PC-3 (cell line): ENCODE measurements around the gene CDK18. TPM values are rescaled to one million over a fixed set of nuclear protein-coding genes. Genes with fewer than 3 reads are reported as not detected.

Source experiments
- ATAC-seq: fragments of 200-7000 bp; cut with Tn5 transposase; 2 replicates; pipeline ENCODE4 v1.9.1; 2020; ENCODE audit warnings: mild to moderate bottlenecking, moderate library complexity
- BruUV-seq: library from RNA; stranded (reverse); fragments of 400-500 nt; replicated peaks from 2 replicates; lab custom pipeline; 2021; lab: Mats Ljungman, UMichigan
- CTCF ChIA-PET: fragments of 300-600 bp; sonication (Branson Sonifier 250); formaldehyde crosslinking; loops from one replicate; lab custom pipeline; 2022; ENCODE audit warnings: antibody characterized with exemption; lab: Charles Lee
- POLR2A ChIA-PET: fragments of 300-600 bp; sonication (Branson Sonifier 250); formaldehyde crosslinking; loops from one replicate; lab custom pipeline; 2022; ENCODE audit warnings: antibody characterized with exemption; ENCODE audit not compliant: unreplicated experiment; lab: Charles Lee
- DNase-seq: peaks from one replicate; pipeline ENCODE4 v3.0.0-alpha.2; 2015
- H2AFZ ChIP-seq: fragments of 300-600 bp; sonication (generic); 2 replicates; pipeline ENCODE4 v1.6.0; 2016; ENCODE audit warnings: antibody characterized with exemption, low read length
- H3F3A ChIP-seq: fragments of 300-600 bp; sonication (generic); one replicate; pipeline ENCODE4 v1.6.0; 2017; ENCODE audit warnings: antibody characterized with exemption, low read length, control low read depth, mild to moderate bottlenecking; ENCODE audit not compliant: unreplicated experiment
- H3K27ac ChIP-seq: fragments of 300-600 bp; sonication (generic); 2 replicates; pipeline ENCODE4 v1.5.1; 2016; ENCODE audit warnings: mild to moderate bottlenecking, low read length
- H3K27me3 ChIP-seq: fragments of 300-600 bp; sonication (generic); 2 replicates; pipeline ENCODE4 v1.6.1; 2016; ENCODE audit warnings: low read length, mixed read lengths
- H3K36me3 ChIP-seq: fragments of 300-600 bp; sonication (generic); 2 replicates; pipeline ENCODE4 v1.6.1; 2016; ENCODE audit warnings: low read depth, mixed run types, low read length, mixed read lengths
- H3K4me1 ChIP-seq: fragments of 300-600 bp; sonication (generic); 2 replicates; pipeline ENCODE4 v1.5.1; 2016; ENCODE audit warnings: low read length; ENCODE audit not compliant: insufficient read depth
- H3K4me2 ChIP-seq: fragments of 300-600 bp; sonication (generic); 2 replicates; pipeline ENCODE4 v1.6.0; 2016; ENCODE audit warnings: low read length
- H3K4me3 ChIP-seq: fragments of 300-600 bp; sonication (generic); 2 replicates; pipeline ENCODE4 v1.5.1; 2016; ENCODE audit warnings: mild to moderate bottlenecking, low read length, mixed read lengths
- H3K79me2 ChIP-seq: fragments of 300-600 bp; sonication (generic); 2 replicates; pipeline ENCODE4 v1.6.1; 2017; ENCODE audit warnings: low read length, mixed read lengths
- H3K9ac ChIP-seq: fragments of 300-600 bp; sonication (generic); 2 replicates; pipeline ENCODE4 v1.6.0; 2016; ENCODE audit warnings: mild to moderate bottlenecking, low read length
- H3K9me2 ChIP-seq: fragments of 300-600 bp; sonication (generic); replicated peaks from 2 replicates; pipeline ENCODE4 v1.6.1; 2016; ENCODE audit warnings: mixed run types, low read length, mixed read lengths
- H3K9me3 ChIP-seq: fragments of 300-600 bp; sonication (generic); 2 replicates; pipeline ENCODE4 v1.6.1; 2016; ENCODE audit warnings: low read length, mixed read lengths
- H4K20me1 ChIP-seq: fragments of 300-600 bp; sonication (generic); 2 replicates; pipeline ENCODE4 v1.6.1; 2016; ENCODE audit warnings: low read length, mixed read lengths
- CTCF ChIP-seq: fragments of 300-600 bp; sonication (generic); conservative IDR thresholded peaks from 2 replicates; pipeline ENCODE4 v1.5.1; 2017; ENCODE audit warnings: antibody characterized with exemption, low read depth, mild to moderate bottlenecking, low read length
- EZH2 ChIP-seq: fragments of 300-600 bp; sonication (generic); IDR thresholded peaks from one replicate; pipeline ENCODE4 v1.6.1; 2017; ENCODE audit warnings: antibody characterized with exemption, mild to moderate bottlenecking, low read length; ENCODE audit not compliant: unreplicated experiment
- EZH2phosphoT487 ChIP-seq: fragments of 300-600 bp; sonication (generic); IDR thresholded peaks from 2 replicates; pipeline ENCODE4 v1.6.1; 2018; ENCODE audit warnings: mild to moderate bottlenecking, antibody characterized with exemption, low read length, borderline replicate concordance
- intact Hi-C: fragments of 100-400 bp; cut with micrococcal nuclease; formaldehyde crosslinking; loops from 2 replicates; pipeline ENCODE4 v1.9.0; 2023
- total RNA-seq: library from RNA; depleted of rRNA; stranded (reverse); fragments of >200 nt; gene quantifications from 2 replicates; pipeline ENCODE4 v1.2.3, GENCODE V29; 2014

Gene CDK18
- total RNA-seq, 1 experiment from 2014 or later, result 13.2 TPM

GRCh38 chr1:205514211-205515142, 10.0 kb downstream of the CDK18 start:
- Histone ChIP-seq H3K27me3 (no peaks in the 10 kb centered on the region), H4K20me1 (no peaks in the 10 kb centered on the region), H3K9me2 (no peaks in the 10 kb centered on the region), H2AFZ (no peak overlapping the region), H3K36me3 (no peaks in the 10 kb centered on the region), H3F3A (no peaks in the 10 kb centered on the region), H3K4me2 (no peak overlapping the region), H3K4me1 (peaks cover 7% of the 10 kb centered on the region; the same call in 1 of the 2 replicates), H3K9ac (no peak overlapping the region), H3K79me2 (no peaks in the 10 kb centered on the region), H3K9me3 (no peaks in the 10 kb centered on the region), H3K27ac (no peak overlapping the region), H3K4me3 (no peak overlapping the region)
- POLR2A ChIA-PET, result no interaction called here
- ATAC-seq, result no peak
- no TSS peak for BruUV-seq
- intact Hi-C loops, result no loop called here
- DNase-seq, result no peak
- CTCF ChIA-PET, result interaction anchor here (0.6 kb wide), 1 partner anchor 179 kb away, joined by 4 read pairs; no protein-coding TSS in a partner anchor
- TF ChIP-seq EZH2 (no peak), CTCF (no peak), EZH2phosphoT487 (no peak)

- ATAC-seq, result no peak
- no peak overlapping the region for H3K9ac ChIP-seq
- POLR2A ChIA-PET, result no interaction called here
- H3K4me3 ChIP-seq, result no peak overlapping the region
- no peak overlapping the region for H2AFZ ChIP-seq
- no peak overlapping the region for H3K27ac ChIP-seq
- no peaks in the 10 kb centered on the region for H3F3A ChIP-seq
- no peaks in the 10 kb centered on the region for H3K79me2 ChIP-seq
- H4K20me1 ChIP-seq, result no peaks in the 10 kb centered on the region
- H3K4me2 ChIP-seq, result no peak overlapping the region
- no TSS peak for BruUV-seq
- intact Hi-C loops, result no loop called here
- no peaks in the 10 kb centered on the region for H3K27me3 ChIP-seq
- H3K36me3 ChIP-seq, result no peaks in the 10 kb centered on the region
- no peak for TF ChIP-seq CTCF
- TF ChIP-seq EZH2phosphoT487, result no peak
- H3K9me2 ChIP-seq, result no peaks in the 10 kb centered on the region
- CTCF ChIA-PET, result no interaction called here
- peaks cover 12% of the 10 kb centered on the region; the same call in 1 of the 2 replicates for H3K4me1 ChIP-seq
- no peaks in the 10 kb centered on the region for H3K9me3 ChIP-seq
- DNase-seq, result no peak
Observed at GRCh38 chr1:205515781-205516253, 11.3 kb downstream of the CDK18 start.

- H3K36me3 ChIP-seq, result no peaks in the 10 kb centered on the region
- no TSS peak for BruUV-seq
- no peaks in the 10 kb centered on the region for H3K9me3 ChIP-seq
- H3K4me1 ChIP-seq, result peaks cover 12% of the 10 kb centered on the region; the same call in 1 of the 2 replicates
- H4K20me1 ChIP-seq, result no peaks in the 10 kb centered on the region
- ATAC-seq (no peak), DNase-seq (no peak)
- H2AFZ ChIP-seq, result no peak overlapping the region
- H3K9me2 ChIP-seq, result no peaks in the 10 kb centered on the region
- H3K9ac ChIP-seq, result no peak overlapping the region
- H3K79me2 ChIP-seq, result no peaks in the 10 kb centered on the region
- CTCF ChIA-PET, result no interaction called here
- no peaks in the 10 kb centered on the region for H3K27me3 ChIP-seq
- intact Hi-C loops, result no loop called here
- no peak overlapping the region for H3K4me3 ChIP-seq
- no peak overlapping the region for H3K4me2 ChIP-seq
- H3F3A ChIP-seq, result no peaks in the 10 kb centered on the region
- POLR2A ChIA-PET, result no interaction called here
- TF ChIP-seq EZH2phosphoT487 (no peak), EZH2 (no peak), CTCF (no peak)
- no peak overlapping the region for H3K27ac ChIP-seq
Observed at GRCh38 chr1:205516362-205516761, 11.9 kb downstream of the CDK18 start.
